WTC11 (cell line): ENCODE data around the gene SYT7. TPM values are rescaled to one million over a fixed set of nuclear protein-coding genes. Genes with fewer than 3 reads are reported as not detected.

Experiments used
- ATAC-seq: fragments of 200-7000 bp; cut with Tn5 transposase; 2 replicates; pipeline ENCODE4 v1.10.0; 2021; ENCODE audit warnings: mild to moderate bottlenecking, moderate library complexity
- CTCF ChIA-PET: fragments of 300-600 bp; sonication (Branson Sonifier 250); formaldehyde crosslinking; loops from one replicate; lab custom pipeline; 2021; ENCODE audit warnings: antibody characterized with exemption; lab: Charles Lee
- POLR2A ChIA-PET: fragments of 350-600 bp; sonication (Branson Sonifier 250); formaldehyde crosslinking; loops from one replicate; lab custom pipeline; 2021; ENCODE audit warnings: antibody characterized with exemption; lab: Charles Lee
- DNase-seq: peaks from one replicate; pipeline ENCODE4 v3.0.0; 2021; ENCODE audit warnings: low spot score
- H3K27ac Mint-ChIP-seq: 2 replicates; pipeline ENCODE4 v1.8.0; 2021; ENCODE audit warnings: mixed read lengths
- H3K27me3 Mint-ChIP-seq: 2 replicates; pipeline ENCODE4 v1.8.0; 2021; ENCODE audit warnings: low read depth, mild to moderate bottlenecking, moderate library complexity, mixed read lengths
- H3K36me3 Mint-ChIP-seq: 2 replicates; pipeline ENCODE4 v1.8.0; 2021; ENCODE audit warnings: mixed read lengths
- H3K4me1 Mint-ChIP-seq: 2 replicates; pipeline ENCODE4 v1.8.0; 2022; ENCODE audit warnings: mixed read lengths
- H3K4me3 Mint-ChIP-seq: 2 replicates; pipeline ENCODE4 v1.8.0; 2021; ENCODE audit warnings: mild to moderate bottlenecking, moderate library complexity, mixed read lengths
- H3K9me3 Mint-ChIP-seq: 2 replicates; pipeline ENCODE4 v1.8.0; 2021; ENCODE audit warnings: mixed read lengths
- ATF1 ChIP-seq: sonication (generic); formaldehyde crosslinking; IDR thresholded peaks from 2 replicates; pipeline ENCODE4 v1.8.1; 2023; ENCODE audit warnings: mild to moderate bottlenecking, moderate library complexity, missing genetic modification reagents
- ESRRA ChIP-seq: sonication (generic); formaldehyde crosslinking; IDR thresholded peaks from 2 replicates; pipeline ENCODE4 v1.8.1; 2022; ENCODE audit warnings: mild to moderate bottlenecking, missing genetic modification reagents, borderline replicate concordance
- FOXP1 ChIP-seq: sonication (generic); formaldehyde crosslinking; IDR thresholded peaks from 2 replicates; pipeline ENCODE4 v1.8.0; 2022; ENCODE audit warnings: missing genetic modification reagents, mild to moderate bottlenecking, moderate library complexity, borderline replicate concordance
- HMGA2 ChIP-seq: fragments of 250-450 bp; sonication (Bioruptor Pico); IDR thresholded peaks from 2 replicates; pipeline ENCODE4 v1.4.0; 2021; ENCODE audit warnings: mild to moderate bottlenecking, moderate library complexity
- NR1H2 ChIP-seq: sonication (generic); formaldehyde crosslinking; IDR thresholded peaks from 2 replicates; pipeline ENCODE4 v1.9.0; 2021; ENCODE audit warnings: mild to moderate bottlenecking, moderate library complexity, missing genetic modification reagents
- PRRX2 ChIP-seq: fragments of 250-450 bp; sonication (Bioruptor Pico); IDR thresholded peaks from 2 replicates; pipeline ENCODE4 v1.8.0; 2021; ENCODE audit warnings: mild to moderate bottlenecking
- RORB ChIP-seq: fragments of 250-450 bp; sonication (Bioruptor Pico); IDR thresholded peaks from 2 replicates; pipeline ENCODE4 v1.9.0; 2021; ENCODE audit warnings: mild to moderate bottlenecking
- SMAD3 ChIP-seq: sonication (generic); formaldehyde crosslinking; IDR thresholded peaks from 2 replicates; pipeline ENCODE4 v1.8.0; 2022; ENCODE audit warnings: missing genetic modification reagents, mild to moderate bottlenecking, borderline replicate concordance
- SMAD4 ChIP-seq: sonication (generic); formaldehyde crosslinking; IDR thresholded peaks from 2 replicates; pipeline ENCODE4 v1.8.0; 2022; ENCODE audit warnings: mild to moderate bottlenecking, missing genetic modification reagents
- TCF7 ChIP-seq: sonication (generic); formaldehyde crosslinking; IDR thresholded peaks from 2 replicates; pipeline ENCODE4 v1.8.0; 2022; ENCODE audit warnings: mild to moderate bottlenecking, low read depth, missing genetic modification reagents, moderate library complexity
- TEAD4 ChIP-seq: sonication (generic); formaldehyde crosslinking; IDR thresholded peaks from 2 replicates; pipeline ENCODE4 v1.8.0; 2022; ENCODE audit warnings: mild to moderate bottlenecking, missing genetic modification reagents
- ZNF121 ChIP-seq: sonication (generic); formaldehyde crosslinking; IDR thresholded peaks from 2 replicates; pipeline ENCODE4 v1.8.0; 2023; ENCODE audit warnings: missing genetic modification reagents
- ZNF232 ChIP-seq: sonication (generic); formaldehyde crosslinking; IDR thresholded peaks from 2 replicates; pipeline ENCODE4 v1.8.0; 2022; ENCODE audit warnings: mild to moderate bottlenecking, missing genetic modification reagents
- ZNF263 ChIP-seq: sonication (generic); formaldehyde crosslinking; IDR thresholded peaks from 2 replicates; pipeline ENCODE4 v1.8.1; 2022; ENCODE audit warnings: low read depth, mild to moderate bottlenecking, moderate library complexity, missing genetic modification reagents
- ZNF416 ChIP-seq: fragments of 250-450 bp; sonication (Bioruptor Pico); IDR thresholded peaks from 2 replicates; pipeline ENCODE4 v1.9.0; 2021; ENCODE audit warnings: mild to moderate bottlenecking, inconsistent platforms
- ZNF671 ChIP-seq: fragments of 250-450 bp; sonication (Bioruptor Pico); IDR thresholded peaks from 2 replicates; pipeline ENCODE4 v1.8.0; 2021; ENCODE audit warnings: mild to moderate bottlenecking
- total RNA-seq: library from RNA; stranded (reverse); gene quantifications from 3 replicates; pipeline ENCODE4 v1.2.3, GENCODE V29; 2021
- TF ChIP-seq, protein P1 (sequence below): sonication (generic); formaldehyde crosslinking; IDR thresholded peaks from 2 replicates; pipeline ENCODE4 v1.8.1; 2023; ENCODE audit warnings: mild to moderate bottlenecking, missing genetic modification reagents
- TF ChIP-seq, protein P2 (sequence below): fragments of 250-450 bp; sonication (Bioruptor Pico); conservative IDR thresholded peaks from 2 replicates; pipeline ENCODE4 v1.9.0; 2021; ENCODE audit warnings: mild to moderate bottlenecking
- TF ChIP-seq, protein P3 (sequence below): sonication (generic); formaldehyde crosslinking; IDR thresholded peaks from 2 replicates; pipeline ENCODE4 v1.8.0; 2023; ENCODE audit warnings: missing genetic modification reagents
- TF ChIP-seq, protein P4 (sequence below): sonication (generic); formaldehyde crosslinking; conservative IDR thresholded peaks from 2 replicates; pipeline ENCODE4 v1.8.1; 2023; ENCODE audit warnings: mild to moderate bottlenecking, low read depth, missing genetic modification reagents, moderate library complexity
- TF ChIP-seq, protein P5 (sequence below): sonication (generic); formaldehyde crosslinking; IDR thresholded peaks from 2 replicates; pipeline ENCODE4 v1.8.0; 2022; ENCODE audit warnings: mild to moderate bottlenecking, missing genetic modification reagents
- TF ChIP-seq, protein P6 (sequence below): fragments of 200-600 bp; IDR thresholded peaks from 2 replicates; pipeline ENCODE4 v1.8.0; 2022; ENCODE audit warnings: antibody characterized with exemption

SYT7 gene
- total RNA-seq, 1 experiment from 2014 or later = 12.5 TPM

DNA sequence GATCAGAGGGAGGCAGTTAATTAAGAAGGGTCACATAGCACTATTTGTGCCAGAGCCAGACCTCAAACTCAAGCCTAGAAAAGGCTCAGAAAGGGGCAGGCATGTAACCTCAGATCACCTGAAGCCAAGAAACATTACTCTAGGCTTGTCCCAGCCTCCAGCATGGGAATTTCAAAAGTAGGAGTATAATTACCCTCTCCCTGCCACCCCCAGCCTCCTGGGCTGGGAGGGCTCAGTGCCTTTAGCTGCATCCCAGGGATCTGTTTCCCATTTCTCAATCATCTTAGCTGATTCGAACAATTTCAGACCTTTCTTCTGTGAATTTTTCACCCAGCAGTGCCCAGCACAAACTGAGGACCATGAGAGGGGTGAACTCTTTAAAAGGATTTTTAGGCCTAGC, 105.4 kb downstream of the SYT7 start:
- DNase-seq (no peak), ATAC-seq (no peak)
- Mint-ChIP-seq H3K27me3 (peaks cover 3% of the 10 kb centered on the region; the same call in 1 of the 2 replicates), H3K9me3 (no peaks in the 10 kb centered on the region), H3K4me3 (no peak overlapping the region), H3K4me1 (peaks cover 10% of the 10 kb centered on the region), H3K36me3 (peaks cover 12% of the 10 kb centered on the region; the same call in 1 of the 2 replicates), H3K27ac (no peak overlapping the region)
- POLR2A ChIA-PET = interaction anchor here (1.7 kb wide), 1 partner anchor 42 kb away, joined by 4 read pairs; no protein-coding TSS in a partner anchor
- CTCF ChIA-PET = interaction anchor here (0.6 to 5.9 kb wide), 9 partner anchors 29 to 491 kb away, joined by 4 to 149 read pairs (median 7); no protein-coding TSS in a partner anchor
- TF ChIP-seq, protein P1, sequence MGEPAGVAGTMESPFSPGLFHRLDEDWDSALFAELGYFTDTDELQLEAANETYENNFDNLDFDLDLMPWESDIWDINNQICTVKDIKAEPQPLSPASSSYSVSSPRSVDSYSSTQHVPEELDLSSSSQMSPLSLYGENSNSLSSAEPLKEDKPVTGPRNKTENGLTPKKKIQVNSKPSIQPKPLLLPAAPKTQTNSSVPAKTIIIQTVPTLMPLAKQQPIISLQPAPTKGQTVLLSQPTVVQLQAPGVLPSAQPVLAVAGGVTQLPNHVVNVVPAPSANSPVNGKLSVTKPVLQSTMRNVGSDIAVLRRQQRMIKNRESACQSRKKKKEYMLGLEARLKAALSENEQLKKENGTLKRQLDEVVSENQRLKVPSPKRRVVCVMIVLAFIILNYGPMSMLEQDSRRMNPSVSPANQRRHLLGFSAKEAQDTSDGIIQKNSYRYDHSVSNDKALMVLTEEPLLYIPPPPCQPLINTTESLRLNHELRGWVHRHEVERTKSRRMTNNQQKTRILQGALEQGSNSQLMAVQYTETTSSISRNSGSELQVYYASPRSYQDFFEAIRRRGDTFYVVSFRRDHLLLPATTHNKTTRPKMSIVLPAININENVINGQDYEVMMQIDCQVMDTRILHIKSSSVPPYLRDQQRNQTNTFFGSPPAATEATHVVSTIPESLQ (CRISPR knock-in tag) = no peak
- TF ChIP-seq FOXP1 (CRISPR knock-in tag) (no peak), NR1H2 (no peak), ATF1 (no peak), ESRRA (CRISPR knock-in tag) (no peak), PRRX2 (CRISPR knock-in tag) (no peak), ZNF671 (CRISPR knock-in tag) (no peak)
- TF ChIP-seq, protein P2, sequence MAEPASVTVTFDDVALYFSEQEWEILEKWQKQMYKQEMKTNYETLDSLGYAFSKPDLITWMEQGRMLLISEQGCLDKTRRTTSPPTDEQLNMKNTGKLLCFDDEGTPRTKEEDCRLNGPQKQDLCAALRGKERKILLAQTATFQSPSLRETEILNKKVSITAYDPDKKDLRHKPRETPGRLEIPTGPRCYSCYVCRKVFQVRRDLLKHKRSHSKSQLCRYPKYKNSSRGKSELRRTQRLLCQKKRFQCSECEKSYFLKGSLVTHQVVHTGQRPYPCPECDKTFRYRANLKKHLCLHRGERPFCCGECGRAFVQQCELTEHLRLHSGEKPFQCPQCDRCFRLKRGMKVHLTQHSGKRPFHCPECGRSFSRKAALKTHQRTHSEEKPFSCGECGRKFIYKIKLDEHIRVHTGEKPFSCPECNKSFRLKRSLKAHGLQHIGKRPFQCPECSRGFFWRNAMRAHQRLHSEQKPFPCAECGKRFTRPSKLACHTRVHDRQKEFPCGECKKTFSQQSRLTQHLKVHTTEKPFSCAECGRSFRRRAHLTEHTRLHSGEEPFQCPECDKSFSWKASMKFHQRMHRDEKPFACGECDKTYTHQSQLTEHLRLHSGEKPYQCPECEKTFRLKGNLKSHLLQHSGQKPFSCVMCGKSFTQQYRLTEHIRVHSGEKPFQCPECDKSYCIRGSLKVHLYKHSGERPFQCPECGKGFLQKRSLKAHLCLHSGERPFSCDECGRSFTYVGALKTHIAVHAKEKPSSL (CRISPR knock-in tag) = no peak

DNA sequence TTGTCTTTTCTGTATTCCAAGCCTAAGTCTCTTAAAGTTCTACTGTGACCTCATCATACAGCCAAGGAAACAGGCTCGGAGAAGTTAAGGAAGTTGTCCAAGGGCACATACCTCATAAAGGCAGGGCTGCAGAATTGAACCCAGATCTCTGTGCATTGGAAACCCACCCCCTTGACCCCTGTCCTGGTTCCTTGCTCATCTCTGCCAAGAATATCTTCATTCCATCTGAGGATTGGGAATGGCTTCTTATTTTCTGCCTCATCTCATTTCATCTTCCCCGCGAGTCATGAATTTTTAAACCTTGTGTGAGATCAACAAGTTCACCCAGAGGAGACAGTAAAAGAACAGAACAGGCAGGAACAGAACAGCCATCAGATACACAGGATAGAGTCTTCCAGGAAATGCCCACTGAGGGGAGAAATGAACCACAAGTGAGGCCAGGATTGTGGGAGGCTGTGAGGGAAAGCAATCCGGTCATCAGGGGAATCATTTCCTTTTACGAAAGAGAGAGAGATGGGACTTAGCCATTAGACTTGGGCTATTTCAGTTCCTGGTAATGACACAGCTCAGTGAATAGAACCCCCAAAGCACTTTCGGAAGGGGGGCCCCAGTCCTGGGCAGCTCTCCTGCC, 106.7 kb downstream of the SYT7 start:
- Mint-ChIP-seq H3K27ac (0 out of 2 replicates have a peak overlapping the region, but pooled peaks have one; percentile 17), H3K4me1 (peaks cover 7% of the 10 kb centered on the region), H3K4me3 (no peak overlapping the region), H3K9me3 (no peaks in the 10 kb centered on the region), H3K27me3 (peaks cover 3% of the 10 kb centered on the region; the same call in 1 of the 2 replicates), H3K36me3 (peaks cover 12% of the 10 kb centered on the region; the same call in 1 of the 2 replicates)
- DNase-seq (no peak), ATAC-seq (no peak)
- CTCF ChIA-PET = interaction anchor here (1.2 to 5.9 kb wide), 4 partner anchors 28 to 93 kb away, joined by 3 to 149 read pairs (median 10); no protein-coding TSS in a partner anchor
- POLR2A ChIA-PET = no interaction called here
- TF ChIP-seq, protein P3, sequence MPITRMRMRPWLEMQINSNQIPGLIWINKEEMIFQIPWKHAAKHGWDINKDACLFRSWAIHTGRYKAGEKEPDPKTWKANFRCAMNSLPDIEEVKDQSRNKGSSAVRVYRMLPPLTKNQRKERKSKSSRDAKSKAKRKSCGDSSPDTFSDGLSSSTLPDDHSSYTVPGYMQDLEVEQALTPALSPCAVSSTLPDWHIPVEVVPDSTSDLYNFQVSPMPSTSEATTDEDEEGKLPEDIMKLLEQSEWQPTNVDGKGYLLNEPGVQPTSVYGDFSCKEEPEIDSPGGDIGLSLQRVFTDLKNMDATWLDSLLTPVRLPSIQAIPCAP (CRISPR knock-in tag) = no peak
- TF ChIP-seq HMGA2 (CRISPR knock-in tag) (no peak), ZNF263 (CRISPR knock-in tag) (no peak), RORB (CRISPR knock-in tag) (no peak), ZNF232 (no peak), ZNF121 (CRISPR knock-in tag) (no peak), SMAD4 (CRISPR knock-in tag) (no peak), TEAD4 (no peak), ZNF416 (CRISPR knock-in tag) (no peak), ESRRA (CRISPR knock-in tag) (no peak), SMAD3 (CRISPR knock-in tag) (no peak), TCF7 (CRISPR knock-in tag) (no peak)
- TF ChIP-seq, protein P4, sequence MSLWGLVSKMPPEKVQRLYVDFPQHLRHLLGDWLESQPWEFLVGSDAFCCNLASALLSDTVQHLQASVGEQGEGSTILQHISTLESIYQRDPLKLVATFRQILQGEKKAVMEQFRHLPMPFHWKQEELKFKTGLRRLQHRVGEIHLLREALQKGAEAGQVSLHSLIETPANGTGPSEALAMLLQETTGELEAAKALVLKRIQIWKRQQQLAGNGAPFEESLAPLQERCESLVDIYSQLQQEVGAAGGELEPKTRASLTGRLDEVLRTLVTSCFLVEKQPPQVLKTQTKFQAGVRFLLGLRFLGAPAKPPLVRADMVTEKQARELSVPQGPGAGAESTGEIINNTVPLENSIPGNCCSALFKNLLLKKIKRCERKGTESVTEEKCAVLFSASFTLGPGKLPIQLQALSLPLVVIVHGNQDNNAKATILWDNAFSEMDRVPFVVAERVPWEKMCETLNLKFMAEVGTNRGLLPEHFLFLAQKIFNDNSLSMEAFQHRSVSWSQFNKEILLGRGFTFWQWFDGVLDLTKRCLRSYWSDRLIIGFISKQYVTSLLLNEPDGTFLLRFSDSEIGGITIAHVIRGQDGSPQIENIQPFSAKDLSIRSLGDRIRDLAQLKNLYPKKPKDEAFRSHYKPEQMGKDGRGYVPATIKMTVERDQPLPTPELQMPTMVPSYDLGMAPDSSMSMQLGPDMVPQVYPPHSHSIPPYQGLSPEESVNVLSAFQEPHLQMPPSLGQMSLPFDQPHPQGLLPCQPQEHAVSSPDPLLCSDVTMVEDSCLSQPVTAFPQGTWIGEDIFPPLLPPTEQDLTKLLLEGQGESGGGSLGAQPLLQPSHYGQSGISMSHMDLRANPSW (CRISPR knock-in tag) = no peak
- TF ChIP-seq, protein P2 (CRISPR knock-in tag) = no peak
- TF ChIP-seq, protein P5, sequence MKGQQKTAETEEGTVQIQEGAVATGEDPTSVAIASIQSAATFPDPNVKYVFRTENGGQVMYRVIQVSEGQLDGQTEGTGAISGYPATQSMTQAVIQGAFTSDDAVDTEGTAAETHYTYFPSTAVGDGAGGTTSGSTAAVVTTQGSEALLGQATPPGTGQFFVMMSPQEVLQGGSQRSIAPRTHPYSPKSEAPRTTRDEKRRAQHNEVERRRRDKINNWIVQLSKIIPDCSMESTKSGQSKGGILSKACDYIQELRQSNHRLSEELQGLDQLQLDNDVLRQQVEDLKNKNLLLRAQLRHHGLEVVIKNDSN (CRISPR knock-in tag) = no peak
- TF ChIP-seq, protein P6, sequence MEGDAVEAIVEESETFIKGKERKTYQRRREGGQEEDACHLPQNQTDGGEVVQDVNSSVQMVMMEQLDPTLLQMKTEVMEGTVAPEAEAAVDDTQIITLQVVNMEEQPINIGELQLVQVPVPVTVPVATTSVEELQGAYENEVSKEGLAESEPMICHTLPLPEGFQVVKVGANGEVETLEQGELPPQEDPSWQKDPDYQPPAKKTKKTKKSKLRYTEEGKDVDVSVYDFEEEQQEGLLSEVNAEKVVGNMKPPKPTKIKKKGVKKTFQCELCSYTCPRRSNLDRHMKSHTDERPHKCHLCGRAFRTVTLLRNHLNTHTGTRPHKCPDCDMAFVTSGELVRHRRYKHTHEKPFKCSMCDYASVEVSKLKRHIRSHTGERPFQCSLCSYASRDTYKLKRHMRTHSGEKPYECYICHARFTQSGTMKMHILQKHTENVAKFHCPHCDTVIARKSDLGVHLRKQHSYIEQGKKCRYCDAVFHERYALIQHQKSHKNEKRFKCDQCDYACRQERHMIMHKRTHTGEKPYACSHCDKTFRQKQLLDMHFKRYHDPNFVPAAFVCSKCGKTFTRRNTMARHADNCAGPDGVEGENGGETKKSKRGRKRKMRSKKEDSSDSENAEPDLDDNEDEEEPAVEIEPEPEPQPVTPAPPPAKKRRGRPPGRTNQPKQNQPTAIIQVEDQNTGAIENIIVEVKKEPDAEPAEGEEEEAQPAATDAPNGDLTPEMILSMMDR = no peak
